HTR-8/SVneo (cell line): ENCODE data around the gene TAF1B.

Experiments used
- DNase-seq: peaks from one replicate; pipeline ENCODE4 v3.0.0; 2011; ENCODE audit warnings: low spot score, mixed read lengths; ENCODE audit not compliant: insufficient read length
- FAIRE-seq: peaks from 2 replicates; lab custom pipeline; 2011; peaks lifted over from hg19 to GRCh38; lab: Jason Lieb, UNC

Gene TAF1B

DNA sequence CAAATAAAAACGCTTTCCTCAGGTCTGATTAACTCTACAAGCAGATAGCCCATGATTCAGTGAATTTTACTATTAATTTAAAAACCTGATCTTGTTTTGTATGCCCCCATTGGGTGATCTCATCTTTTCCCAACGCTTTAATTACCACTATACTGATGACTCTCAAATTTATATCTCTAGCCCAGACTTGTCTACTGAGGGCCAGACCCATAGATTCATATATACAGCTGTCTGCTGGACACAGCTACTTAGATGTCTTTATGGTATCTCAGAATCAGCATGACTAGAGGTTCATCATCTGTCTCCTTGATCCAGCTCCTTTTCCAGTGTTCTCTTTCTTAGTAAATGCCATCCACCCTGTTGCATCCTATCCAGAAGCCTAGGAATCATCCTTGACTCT, 33.8 kb downstream of the TAF1B start:
- FAIRE-seq (no peak), DNase-seq (no peak)

DNA sequence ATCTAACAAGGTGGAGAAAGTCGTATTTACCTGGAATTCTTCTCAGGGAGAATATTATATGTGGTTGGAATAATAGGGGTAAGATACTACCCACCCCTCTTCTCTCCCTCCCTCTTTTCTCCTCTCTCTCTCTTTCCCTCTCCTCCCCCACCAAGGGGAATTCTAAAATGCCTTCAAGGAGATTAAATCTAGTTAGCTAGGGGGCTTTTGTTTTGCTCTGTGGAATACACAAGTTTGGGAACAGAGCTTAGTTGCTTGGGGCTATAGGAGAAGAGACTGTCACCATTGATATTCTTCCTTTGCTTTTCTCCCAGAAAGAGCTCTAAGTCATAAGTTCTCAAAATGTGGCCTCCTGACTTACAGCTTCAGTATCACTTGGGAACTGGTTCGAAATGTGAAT, 34.5 kb downstream of the TAF1B start:
- FAIRE-seq (no peak), DNase-seq (no peak)

DNA sequence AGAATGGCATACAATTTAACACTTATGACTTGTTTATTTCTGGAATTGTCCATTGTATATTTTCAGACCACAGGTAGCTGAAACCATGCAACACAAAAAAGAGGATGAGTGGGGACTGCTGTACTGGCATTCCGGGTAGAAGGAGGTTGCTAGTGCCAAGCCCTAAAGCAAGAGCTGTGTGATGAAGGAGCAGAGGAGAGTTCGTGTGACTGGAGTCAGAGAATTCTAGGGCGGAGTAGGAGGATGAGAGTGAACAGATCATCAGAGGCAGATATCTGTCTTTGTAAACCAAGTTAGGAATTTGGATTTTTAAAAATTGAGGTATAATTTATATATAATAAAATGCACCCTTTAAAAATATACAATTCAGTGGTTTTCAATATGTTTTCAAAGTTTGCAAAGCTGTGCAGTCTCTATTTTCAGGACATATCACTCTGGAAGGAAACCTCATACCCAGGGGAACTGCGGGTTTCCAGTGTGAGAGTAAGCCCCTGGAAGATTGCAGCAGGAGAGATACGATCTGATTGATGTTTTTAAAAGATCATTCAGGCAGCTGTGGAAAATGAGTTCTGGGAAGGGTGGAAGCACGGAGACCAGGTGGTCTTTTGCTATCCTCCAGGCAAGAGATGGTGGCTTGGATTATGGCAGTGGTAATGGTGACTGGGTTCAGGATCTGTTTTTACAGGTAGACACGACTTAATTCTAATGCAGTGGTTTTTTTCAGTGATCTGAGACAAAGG, 36.4 kb downstream of the TAF1B start:
- FAIRE-seq (no peak), DNase-seq (no peak)

DNA sequence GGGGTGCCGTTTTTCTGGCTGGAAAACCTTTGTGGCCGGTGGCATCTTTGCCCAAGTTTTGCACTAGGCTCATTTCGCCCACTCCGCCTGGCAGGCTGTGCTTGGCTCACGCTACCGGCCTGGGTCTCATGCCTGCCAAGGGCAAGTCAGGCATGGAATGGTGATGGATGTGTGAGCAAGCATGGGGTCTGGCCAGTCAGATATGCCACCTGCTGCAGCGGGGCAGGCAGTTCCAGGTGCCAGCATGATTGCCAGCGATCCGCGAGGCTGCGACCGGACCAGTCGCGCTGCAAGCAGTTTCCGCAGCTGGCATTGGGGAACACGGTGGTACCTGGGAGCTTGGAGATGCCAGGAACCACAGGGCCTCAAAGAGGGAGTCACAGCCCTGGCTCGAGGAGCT, 40.6 kb downstream of the TAF1B start:
- no peak for DNase-seq
- FAIRE-seq = no peak

DNA sequence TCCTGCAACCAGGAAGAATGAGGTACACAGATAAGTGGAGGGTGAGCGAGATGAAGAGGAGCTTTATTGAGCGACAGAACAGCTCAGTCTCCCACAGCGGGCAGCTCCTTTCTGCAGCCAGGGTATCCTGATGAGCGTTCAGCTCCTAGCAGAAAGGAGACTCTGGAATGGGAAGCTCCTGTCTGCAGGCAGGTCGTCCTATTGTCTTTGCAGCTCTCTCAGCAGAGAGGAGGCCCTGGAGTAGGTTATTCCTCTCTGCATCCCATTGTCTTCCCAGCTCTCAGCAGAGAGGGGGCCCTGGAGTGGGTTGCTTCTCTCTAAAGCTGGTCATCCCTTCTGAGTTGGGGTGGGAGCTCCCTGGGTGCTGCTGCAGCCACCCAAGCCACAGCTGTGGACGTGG, 41.2 kb downstream of the TAF1B start:
- FAIRE-seq = no peak
- no peak for DNase-seq

DNA sequence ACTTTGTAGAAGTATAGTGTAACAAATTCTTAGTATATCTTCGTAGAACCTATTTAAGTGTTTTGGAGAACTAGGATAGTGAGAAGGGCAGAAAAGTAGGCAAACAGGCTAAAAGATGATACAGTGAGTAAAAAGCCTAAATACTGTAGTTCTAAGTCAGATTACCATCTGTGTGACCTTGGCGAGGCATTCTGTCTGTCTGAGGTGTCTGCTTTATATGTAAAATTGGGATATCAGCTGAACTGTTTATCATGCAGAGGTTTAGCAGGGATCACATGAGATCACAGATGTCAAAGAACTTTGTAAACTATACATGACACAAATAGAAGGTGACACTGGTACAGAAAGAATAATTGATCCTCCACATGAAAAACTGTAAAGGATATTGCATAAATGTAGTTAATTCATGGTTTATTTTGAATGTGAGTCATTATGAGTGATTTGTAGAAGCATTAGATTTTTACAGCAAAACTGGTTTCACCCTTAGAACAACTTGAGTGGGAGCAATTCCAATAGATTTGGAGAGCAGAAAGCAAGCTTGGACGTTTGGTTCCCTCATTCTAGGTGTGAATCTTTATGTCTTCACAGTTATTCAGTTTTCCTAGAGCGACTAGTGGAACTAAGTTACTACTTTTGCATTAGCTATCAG, 41.9 kb downstream of the TAF1B start:
- DNase-seq = no peak
- FAIRE-seq = no peak

DNA sequence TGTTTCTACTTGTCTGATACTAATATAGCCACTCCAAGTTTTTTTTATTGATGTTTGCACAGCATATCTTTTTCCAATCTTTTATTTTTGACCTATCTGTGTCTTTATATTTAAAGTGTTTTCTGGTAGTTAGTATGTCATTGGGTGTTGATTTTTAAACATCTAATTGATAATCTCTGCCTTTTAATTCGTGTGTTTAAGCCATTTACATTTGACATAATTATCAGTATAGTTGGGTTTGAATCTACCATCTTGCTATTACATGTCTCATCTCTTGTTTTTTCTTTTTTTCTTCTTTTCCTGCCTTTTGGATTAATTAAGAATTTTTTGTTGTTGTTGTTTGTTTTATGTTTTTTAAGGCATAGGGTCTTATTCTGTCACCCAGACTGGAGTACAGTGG, 44.2 kb downstream of the TAF1B start:
- FAIRE-seq = no peak
- DNase-seq = no peak

DNA sequence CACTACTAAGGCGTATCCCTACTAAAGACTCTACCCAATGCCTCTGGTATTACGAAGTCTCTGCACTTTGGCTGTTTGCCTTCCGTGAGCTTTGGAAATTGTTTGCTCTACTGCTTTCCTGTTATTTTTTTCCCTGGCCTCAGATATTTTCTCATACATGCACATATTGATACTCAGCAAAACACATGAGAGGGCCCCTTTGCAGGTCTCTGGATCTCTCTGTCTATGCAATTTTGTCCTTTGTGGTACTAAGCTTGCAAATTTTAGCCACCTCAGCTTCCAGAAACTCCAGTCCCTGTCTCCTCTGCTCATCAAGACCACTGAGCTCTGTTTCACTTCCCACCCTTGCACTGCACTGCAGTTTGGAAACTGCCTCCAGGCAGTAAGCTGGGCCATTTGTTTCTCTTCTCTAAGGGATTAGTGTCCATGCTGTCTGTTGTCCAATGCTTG, 46.6 kb downstream of the TAF1B start:
- DNase-seq = no peak
- no peak for FAIRE-seq

DNA sequence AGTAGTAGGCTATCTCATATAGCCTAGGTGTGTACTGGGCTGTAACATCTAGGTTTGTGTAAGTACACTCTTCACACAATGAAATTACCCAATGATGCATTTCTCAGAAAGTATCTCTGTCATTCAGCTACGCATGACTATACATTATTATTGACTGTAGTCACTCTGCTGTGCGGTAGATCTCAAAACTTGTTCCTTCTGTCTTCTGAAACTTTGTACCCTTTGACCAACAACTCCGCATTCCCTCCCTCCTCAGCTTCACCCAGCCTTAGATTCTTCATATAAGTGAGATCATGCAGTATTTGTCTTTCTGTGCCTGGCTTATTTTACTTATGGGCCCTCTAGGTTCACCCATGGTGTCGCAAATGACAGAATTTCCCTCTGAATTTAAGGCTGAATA, 49.0 kb downstream of the TAF1B start:
- DNase-seq (no peak), FAIRE-seq (no peak)

DNA sequence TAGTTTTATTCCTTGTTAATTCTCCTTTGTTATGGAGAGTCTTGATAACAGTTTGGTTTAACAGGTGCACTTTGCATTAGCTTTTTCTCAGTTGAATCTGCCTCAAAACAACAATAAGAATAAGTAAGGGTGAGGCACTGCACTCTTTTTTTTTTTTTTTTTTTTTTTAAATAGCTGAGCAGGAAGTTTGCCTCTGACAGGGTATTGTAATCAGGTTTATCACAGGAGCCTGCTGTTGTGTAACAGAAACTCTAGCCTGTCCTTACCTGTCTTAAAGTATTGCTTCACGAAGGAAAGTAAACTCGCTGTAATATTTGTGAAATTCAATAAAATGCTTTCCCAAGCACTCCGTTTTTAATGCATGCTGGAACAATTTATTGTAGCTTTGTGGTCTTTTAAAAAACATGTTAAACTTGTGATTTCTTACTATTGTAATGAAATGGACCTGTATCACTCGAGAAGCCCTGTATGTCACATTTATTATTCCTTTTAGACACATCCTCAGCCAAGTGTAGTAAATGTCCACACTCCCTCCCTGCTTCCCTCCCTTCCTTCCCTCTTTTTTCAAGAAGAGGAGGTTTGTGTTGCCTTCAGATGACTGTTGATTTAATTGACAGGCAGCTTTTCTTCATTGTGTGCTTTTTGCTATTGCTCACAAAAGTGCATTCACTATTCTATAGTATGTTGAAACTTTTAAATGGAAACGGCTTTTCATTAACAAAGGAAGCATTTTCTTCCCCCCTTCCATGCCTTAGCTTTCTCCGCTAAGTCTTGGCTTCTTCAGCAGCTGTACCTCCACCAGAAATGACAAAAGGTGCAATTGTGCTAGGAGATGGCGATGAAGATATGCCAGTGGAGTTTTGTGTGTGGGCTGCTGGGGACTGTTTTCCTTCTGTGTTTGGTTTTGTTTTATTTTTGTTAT, 52.7 kb downstream of the TAF1B start:
- FAIRE-seq = no peak
- DNase-seq = no peak

DNA sequence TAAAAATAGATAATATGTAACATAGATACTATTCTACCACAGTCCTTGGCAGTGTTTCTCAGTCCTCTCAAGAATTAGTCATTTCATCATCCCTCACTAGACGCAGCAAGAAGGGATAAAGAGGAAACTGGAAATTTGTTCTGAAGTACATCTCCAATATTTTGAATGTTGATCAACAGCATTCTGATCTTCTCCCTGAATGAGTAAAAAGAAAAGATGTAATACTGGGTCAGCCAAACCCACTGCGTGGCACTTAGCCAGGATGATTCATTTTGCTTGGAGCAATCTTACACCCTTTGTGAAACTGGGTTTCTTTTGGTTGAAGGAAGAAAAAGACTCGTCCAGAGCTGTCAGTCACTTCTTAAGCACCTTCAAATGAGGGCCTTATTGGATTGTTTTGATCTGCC, 54.1 kb downstream of the TAF1B start:
- FAIRE-seq = no peak

DNA sequence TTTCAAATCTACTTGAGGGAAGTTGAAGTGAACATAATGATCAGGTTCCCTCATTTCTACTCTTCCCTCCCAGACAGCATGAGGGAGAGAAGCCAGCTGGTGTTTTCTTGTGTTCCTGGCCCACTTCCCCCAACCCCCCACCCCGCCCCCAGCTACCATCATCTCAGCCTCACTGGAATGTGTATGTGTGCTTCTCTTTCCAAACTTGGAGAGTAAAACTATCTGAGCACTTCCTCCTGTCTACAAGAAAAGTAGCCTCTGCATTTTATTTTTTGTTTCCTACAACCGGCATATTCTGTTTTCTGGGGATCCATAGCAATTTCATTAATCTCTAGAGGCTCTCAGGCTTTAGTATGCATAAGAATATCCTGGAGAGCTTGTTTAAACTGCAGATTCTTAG, 54.6 kb downstream of the TAF1B start:
- FAIRE-seq = no peak

More for the DNA sequence above, 54.1 kb downstream of the TAF1B start:
- DNase-seq = peak; percentile 57

DNA sequence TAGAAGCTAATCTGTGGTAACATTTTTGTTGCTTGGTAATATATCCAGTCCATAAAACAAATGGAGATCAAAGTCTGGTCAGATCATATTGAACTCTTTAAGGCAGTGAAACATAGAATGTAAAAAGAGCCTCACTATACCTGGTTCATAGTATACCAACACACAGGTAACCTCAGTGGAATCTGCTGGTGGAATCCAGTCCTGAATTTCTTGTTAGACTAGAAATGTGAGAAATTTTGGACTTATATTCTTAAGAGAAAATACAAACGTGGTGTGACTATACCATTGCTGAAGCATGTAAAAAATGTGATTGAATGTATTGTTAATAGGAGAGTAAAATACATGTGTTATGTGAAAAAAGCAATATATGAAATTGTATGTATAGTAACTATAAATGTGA, 62.1 kb downstream of the TAF1B start:
- no peak for DNase-seq
- FAIRE-seq = no peak

More for the DNA sequence above, 54.6 kb downstream of the TAF1B start:
- no peak for DNase-seq

DNA sequence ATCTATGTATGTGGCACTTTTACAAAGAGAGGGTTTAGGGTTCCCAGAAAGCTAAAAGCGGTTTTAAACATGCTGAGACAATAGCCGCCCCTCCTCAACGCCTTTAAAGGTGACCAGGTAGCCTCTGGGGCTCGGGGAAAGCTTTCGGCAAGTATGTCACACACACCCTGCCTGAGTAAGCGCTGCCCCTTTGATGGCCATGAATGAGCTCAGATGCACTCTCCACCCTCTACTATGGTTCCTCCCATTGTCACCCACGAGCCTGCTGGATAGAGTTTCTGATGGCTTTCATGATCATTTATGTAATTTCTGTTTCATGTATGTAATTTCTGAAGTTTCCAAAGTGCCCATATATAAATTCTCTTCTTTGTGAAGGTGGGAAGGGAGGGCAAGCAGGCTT, 64.1 kb downstream of the TAF1B start:
- no peak for FAIRE-seq
- DNase-seq = no peak

DNA sequence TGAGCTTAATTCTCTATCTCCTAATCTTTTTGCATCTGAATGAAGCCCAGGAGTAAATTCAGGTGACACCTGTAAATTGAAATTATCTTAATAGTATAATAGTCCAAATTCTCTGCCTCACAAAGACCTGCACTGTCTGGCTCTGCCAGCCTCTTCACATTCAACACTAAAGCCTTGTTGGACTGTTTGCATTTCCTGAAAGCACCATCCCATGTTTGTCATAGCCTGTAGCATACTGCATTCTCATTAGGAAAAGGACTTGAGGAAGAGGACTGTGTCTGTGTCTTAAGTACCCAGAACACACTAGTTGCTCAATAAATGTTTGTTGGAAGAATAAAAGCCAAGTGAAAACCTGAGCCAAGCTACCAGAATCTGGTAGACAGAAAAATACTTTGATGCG, 65.4 kb downstream of the TAF1B start:
- FAIRE-seq = no peak
- DNase-seq = no peak

DNA sequence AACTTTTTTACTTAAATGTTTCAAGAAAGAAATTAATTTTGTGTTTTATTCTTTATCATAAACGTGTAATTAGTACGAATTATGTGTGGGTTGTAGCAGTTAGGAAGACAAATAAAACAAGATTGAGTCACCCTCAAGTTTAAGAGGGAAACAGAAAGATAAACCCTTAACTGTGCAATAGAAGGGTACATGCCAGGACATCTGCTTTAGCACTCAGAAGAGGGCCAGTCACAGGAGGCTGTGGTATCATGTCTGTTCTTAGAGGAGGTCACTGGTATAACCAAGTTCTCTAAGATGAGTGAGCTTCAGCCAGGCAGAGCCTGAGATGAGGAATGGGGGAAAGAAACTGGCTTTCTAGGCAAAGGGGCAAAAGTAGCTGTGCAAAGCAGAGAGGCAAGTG, 65.8 kb downstream of the TAF1B start:
- no peak for DNase-seq
- no peak for FAIRE-seq

DNA sequence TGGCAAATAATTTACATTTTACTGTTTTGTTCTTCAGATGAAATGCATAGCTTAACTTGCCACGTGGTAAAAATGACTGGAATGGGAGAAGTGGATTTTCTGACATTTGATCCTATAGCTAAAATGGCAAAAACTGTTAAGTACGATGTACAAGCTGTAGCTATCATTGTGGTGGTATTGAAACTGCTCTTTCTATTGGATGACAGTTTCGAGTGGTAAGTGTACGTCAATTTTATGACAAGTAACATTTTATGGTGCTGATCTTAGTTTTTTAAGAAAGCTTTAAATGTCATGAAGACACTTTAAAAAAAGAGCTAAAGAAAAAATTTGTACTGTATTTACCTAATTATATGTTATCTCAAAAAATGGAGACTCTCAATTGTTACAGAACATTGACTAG, 67.4 kb downstream of the TAF1B start:
- FAIRE-seq (no peak), DNase-seq (no peak)

DNA sequence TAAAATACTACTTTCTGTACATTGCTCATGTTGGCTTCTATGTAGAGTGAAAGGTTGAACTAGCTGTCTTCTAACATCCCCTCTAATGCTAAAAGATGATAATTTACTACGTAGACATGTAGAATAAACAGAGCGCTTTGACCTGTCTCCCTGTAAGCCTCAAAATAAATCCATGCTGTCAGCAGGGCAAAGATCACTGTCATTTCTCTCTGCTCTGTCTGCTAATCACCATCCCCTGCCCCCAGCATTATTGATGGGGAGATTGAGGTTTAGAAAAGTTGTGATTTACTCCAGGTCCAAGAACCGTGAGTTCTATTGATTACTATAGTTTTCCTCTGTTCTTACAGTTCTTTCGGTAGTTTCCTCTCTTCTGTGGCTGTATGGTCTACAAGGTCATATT, 69.2 kb downstream of the TAF1B start:
- FAIRE-seq = no peak
- no peak for DNase-seq

DNA sequence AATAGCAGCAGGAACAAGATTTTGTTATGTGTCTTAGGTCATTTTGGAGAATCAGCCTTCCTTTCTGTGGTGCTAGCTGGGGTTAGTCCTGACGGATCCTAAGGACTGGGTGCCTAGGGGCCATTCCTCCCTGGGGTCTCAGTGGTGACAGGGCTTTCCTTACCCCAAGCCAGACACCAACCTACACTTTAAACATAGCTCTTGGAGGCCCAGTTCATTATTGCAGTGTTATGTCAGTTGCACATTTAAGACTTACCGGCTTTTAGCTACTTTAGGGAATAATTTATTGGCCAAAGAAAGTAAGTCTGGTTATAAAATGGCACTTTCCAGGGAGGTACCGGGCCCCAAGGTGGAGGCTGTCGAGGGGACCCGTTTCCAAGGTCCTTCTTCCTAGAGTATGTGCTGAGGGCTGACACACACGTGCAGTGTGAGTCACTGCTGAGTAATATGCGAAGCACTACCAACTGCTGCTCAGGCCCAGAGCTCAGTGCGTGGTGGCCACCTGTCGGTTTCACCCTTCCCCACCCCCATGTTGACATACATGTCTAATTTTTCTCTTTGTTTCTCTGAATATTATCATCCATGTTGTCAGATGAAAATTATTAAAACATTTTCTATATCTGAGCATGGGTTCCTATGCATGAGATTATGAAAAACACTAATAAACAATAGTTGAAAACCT, 71.3 kb downstream of the TAF1B start:
- FAIRE-seq (peak; percentile 80), DNase-seq (peak; percentile 78)

DNA sequence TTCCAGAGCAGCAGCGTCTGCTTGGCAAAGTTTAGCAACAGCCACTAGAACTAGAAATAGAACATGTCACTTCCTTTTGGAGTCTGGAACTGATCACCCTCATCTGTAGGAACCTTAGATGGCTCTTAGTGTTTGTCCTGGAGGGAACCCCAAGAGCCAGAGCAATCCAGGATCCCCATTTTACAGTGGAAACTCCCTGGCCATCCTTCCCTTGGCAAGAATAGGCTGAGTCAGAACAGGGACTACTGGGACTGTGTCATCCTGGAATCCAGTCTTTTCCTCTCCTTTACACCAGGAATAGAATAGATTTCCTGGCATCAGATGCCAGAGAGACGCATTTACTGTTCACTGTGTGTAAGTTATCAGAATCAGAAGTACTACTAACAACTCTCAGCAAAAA, 75.0 kb downstream of the TAF1B start:
- DNase-seq (no peak), FAIRE-seq (no peak)
